GM12874 (cell line): ENCODE results near the gene CDH13.

ENCODE experiments used
- CTCF ChIP-seq: IDR thresholded peaks from 2 replicates; pipeline ENCODE4 v1.5.1; 2011; ENCODE audit warnings: low read depth, mild to moderate bottlenecking, control low read depth, low read length, moderate library complexity; ENCODE audit not compliant: insufficient read depth

The CDH13 gene

GRCh38 chr16:83231729-83232128, 605.0 kb downstream of the CDH13 start:
- TF ChIP-seq CTCF, result no peak

- TF ChIP-seq CTCF, result no peak
These were observed 606.4 kb downstream of the CDH13 start for GRCh38 chr16:83233153-83233552.

- TF ChIP-seq CTCF, result no peak
These were observed 612.4 kb downstream of the CDH13 start for GRCh38 chr16:83238949-83239691.

GRCh38 chr16:83244057-83244456, 617.3 kb downstream of the CDH13 start:
- TF ChIP-seq CTCF, result no peak

- no peak for TF ChIP-seq CTCF
These were observed 618.3 kb downstream of the CDH13 start for GRCh38 chr16:83245061-83245460.

GRCh38 chr16:83247767-83248372, 621.1 kb downstream of the CDH13 start:
- no peak for TF ChIP-seq CTCF

- no peak for TF ChIP-seq CTCF
These were observed 622.1 kb downstream of the CDH13 start for GRCh38 chr16:83248735-83249463.
